ENCODE data around the gene CD244.

DNA sequence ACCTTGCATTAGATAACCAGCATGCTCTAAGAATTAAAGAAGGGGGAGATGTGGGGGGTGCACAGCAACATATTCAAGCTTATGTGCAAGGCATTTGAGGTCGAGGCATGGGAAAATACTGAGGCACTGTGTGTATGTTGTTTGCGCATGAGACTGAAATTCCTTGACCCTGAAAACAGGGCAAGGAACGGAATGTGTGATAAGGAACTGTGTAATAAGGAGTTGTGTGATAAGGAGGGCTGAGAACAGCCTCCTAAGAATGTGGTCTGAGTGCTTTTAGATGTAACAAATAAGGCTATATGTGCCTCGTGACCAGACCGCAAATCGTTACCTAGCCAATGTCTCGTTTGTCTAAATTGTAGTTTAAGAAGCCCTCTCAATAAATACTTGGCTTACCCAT, 48.8 kb upstream of the CD244 start:
- no peak for TF ChIP-seq SMC3 (conservative IDR thresholded peaks at IDR 0.05; ENCODE audit: poor library complexity)
- no peak for TF ChIP-seq CTCF (IDR thresholded peaks at IDR 0.05; ENCODE audit: poor library complexity, severe bottlenecking)
- TF ChIP-seq, protein P1, sequence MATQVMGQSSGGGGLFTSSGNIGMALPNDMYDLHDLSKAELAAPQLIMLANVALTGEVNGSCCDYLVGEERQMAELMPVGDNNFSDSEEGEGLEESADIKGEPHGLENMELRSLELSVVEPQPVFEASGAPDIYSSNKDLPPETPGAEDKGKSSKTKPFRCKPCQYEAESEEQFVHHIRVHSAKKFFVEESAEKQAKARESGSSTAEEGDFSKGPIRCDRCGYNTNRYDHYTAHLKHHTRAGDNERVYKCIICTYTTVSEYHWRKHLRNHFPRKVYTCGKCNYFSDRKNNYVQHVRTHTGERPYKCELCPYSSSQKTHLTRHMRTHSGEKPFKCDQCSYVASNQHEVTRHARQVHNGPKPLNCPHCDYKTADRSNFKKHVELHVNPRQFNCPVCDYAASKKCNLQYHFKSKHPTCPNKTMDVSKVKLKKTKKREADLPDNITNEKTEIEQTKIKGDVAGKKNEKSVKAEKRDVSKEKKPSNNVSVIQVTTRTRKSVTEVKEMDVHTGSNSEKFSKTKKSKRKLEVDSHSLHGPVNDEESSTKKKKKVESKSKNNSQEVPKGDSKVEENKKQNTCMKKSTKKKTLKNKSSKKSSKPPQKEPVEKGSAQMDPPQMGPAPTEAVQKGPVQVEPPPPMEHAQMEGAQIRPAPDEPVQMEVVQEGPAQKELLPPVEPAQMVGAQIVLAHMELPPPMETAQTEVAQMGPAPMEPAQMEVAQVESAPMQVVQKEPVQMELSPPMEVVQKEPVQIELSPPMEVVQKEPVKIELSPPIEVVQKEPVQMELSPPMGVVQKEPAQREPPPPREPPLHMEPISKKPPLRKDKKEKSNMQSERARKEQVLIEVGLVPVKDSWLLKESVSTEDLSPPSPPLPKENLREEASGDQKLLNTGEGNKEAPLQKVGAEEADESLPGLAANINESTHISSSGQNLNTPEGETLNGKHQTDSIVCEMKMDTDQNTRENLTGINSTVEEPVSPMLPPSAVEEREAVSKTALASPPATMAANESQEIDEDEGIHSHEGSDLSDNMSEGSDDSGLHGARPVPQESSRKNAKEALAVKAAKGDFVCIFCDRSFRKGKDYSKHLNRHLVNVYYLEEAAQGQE (IDR thresholded peaks at IDR 0.05; ENCODE audit: borderline replicate concordance): no peak
- TF ChIP-seq RAD21 (conservative IDR thresholded peaks at IDR 0.05): no peak
- TF ChIP-seq EZH2 (IDR thresholded peaks at IDR 0.05; ENCODE audit: borderline replicate concordance, insufficient read depth, low read length, poor library complexity, severe bottlenecking): no peak
- no peak for TF ChIP-seq EP300 (conservative IDR thresholded peaks at IDR 0.05; ENCODE audit: poor library complexity, severe bottlenecking)

Data from neural cell (in vitro differentiated cells).